ENCODE measurements around the gene NTM. TPM values are rescaled to one million over a fixed set of nuclear protein-coding genes. Genes with fewer than 3 reads are reported as not detected.

Gene NTM
- total RNA-seq, 1 experiment from 2014 or later, result not detected

- BruUV-seq (replicated peaks), result no TSS peak
- POLR2A ChIA-PET, result no interaction called here
- Histone ChIP-seq H3K27me3 (ENCODE audit: insufficient read depth, low read length) (no peaks in the 10 kb centered on the region), H3K36me3 (ENCODE audit: control insufficient read depth in 1 of 2, insufficient read depth in 2 of 2, low read length in 2 of 2) (no peaks in the 10 kb centered on the region), H3K27ac (ENCODE audit: low read depth, low read length) (no peak overlapping the region), H4K20me1 (ENCODE audit: insufficient read depth) (no peaks in the 10 kb centered on the region), H3K79me2 (ENCODE audit: insufficient read depth, low read length) (no peaks in the 10 kb centered on the region), H3K4me3 (replicated peaks in 1 of 2; ENCODE audit: low read depth in 1 of 2, low read length in 2 of 2) (no peak overlapping the region), H3K9me3 (ENCODE audit: control insufficient read depth in 1 of 2, insufficient read depth in 1 of 2, low read depth in 1 of 2, low read length in 2 of 2) (peaks cover 5 to 20% of the 10 kb centered on the region in 2 experiments; a peak in 2 of 4 replicates), H3K9me2 (ENCODE audit: insufficient read depth) (no peaks in the 10 kb centered on the region), H3K4me1 (ENCODE audit: control insufficient read depth in 1 of 2, insufficient read depth in 2 of 2, low read length in 2 of 2) (no peaks in the 10 kb centered on the region), H3K9ac (ENCODE audit: low read length) (no peak overlapping the region), H2AFZ (ENCODE audit: low read depth, low read length, poor library complexity, severe bottlenecking) (no peak overlapping the region), H3K4me2 (ENCODE audit: low read length) (no peak overlapping the region)
- RAD21 ChIA-PET (ENCODE audit: low non-redundant PET in 1 of 2, low total read pairs in 2 of 2, uncharacterized antibody in 2 of 2, unreplicated experiment in 2 of 2), result no interaction called here
- no peak for ATAC-seq
- CTCF ChIA-PET, result no interaction called here
- DNase-seq (ENCODE audit: low read depth, low spot score), result no peak
- intact Hi-C loops (cut with micrococcal nuclease), result no loop called here
- no peak for TF ChIP-seq POLR2A (IDR thresholded peaks at IDR 0.05; ENCODE audit: borderline replicate concordance, extremely low read depth, insufficient read depth, insufficient read length)
- TF ChIP-seq MAX (IDR thresholded peaks at IDR 0.05), result no peak
- TF ChIP-seq EZH2phosphoT487 (IDR thresholded peaks at IDR 0.05; ENCODE audit: borderline replicate concordance), result no peak
- no peak for TF ChIP-seq FOSL1 (IDR thresholded peaks at IDR 0.05; ENCODE audit: low read depth)
- no peak for TF ChIP-seq ELF1 (IDR thresholded peaks at IDR 0.05; ENCODE audit: borderline replicate concordance, low read depth)
These were observed 572.5 kb downstream of the NTM start for GRCh38 chr11:131942878-131943277.

- intact Hi-C loops (cut with micrococcal nuclease), result no loop called here
- no peak for DNase-seq (ENCODE audit: low read depth, low spot score)
- Histone ChIP-seq H3K79me2 (ENCODE audit: insufficient read depth, low read length) (no peaks in the 10 kb centered on the region), H3K4me1 (ENCODE audit: control insufficient read depth in 1 of 2, insufficient read depth in 2 of 2, low read length in 2 of 2) (no peaks in the 10 kb centered on the region), H3K4me2 (ENCODE audit: low read length) (no peak overlapping the region), H3K4me3 (replicated peaks in 1 of 2; ENCODE audit: low read depth in 1 of 2, low read length in 2 of 2) (no peak overlapping the region), H3K36me3 (ENCODE audit: control insufficient read depth in 1 of 2, insufficient read depth in 2 of 2, low read length in 2 of 2) (no peaks in the 10 kb centered on the region), H3K9me2 (ENCODE audit: insufficient read depth) (no peaks in the 10 kb centered on the region), H2AFZ (ENCODE audit: low read depth, low read length, poor library complexity, severe bottlenecking) (no peak overlapping the region), H3K27ac (ENCODE audit: low read depth, low read length) (no peak overlapping the region), H3K27me3 (ENCODE audit: insufficient read depth, low read length) (no peaks in the 10 kb centered on the region), H3K9ac (ENCODE audit: low read length) (no peak overlapping the region), H3K9me3 (ENCODE audit: control insufficient read depth in 1 of 2, insufficient read depth in 1 of 2, low read depth in 1 of 2, low read length in 2 of 2) (peaks cover 5 to 16% of the 10 kb centered on the region in 2 experiments; a peak in 2 of 4 replicates), H4K20me1 (ENCODE audit: insufficient read depth) (no peaks in the 10 kb centered on the region)
- ATAC-seq, result no peak
- CTCF ChIA-PET, result no interaction called here
- no TSS peak for BruUV-seq (replicated peaks)
- POLR2A ChIA-PET, result no interaction called here
- RAD21 ChIA-PET (ENCODE audit: low non-redundant PET in 1 of 2, low total read pairs in 2 of 2, uncharacterized antibody in 2 of 2, unreplicated experiment in 2 of 2), result no interaction called here
- TF ChIP-seq SIN3A (IDR thresholded peaks at IDR 0.05; ENCODE audit: low read depth) (no peak), CBX3 (IDR thresholded peaks at IDR 0.05; ENCODE audit: low read depth) (no peak), EZH2 (IDR thresholded peaks at IDR 0.05) (no peak), ZBTB33 (IDR thresholded peaks at IDR 0.05; ENCODE audit: extremely low read depth, insufficient replicate concordance, low read length) (no peak), POLR2A (IDR thresholded peaks at IDR 0.05; ENCODE audit: borderline replicate concordance, extremely low read depth, insufficient read depth, insufficient read length) (no peak), MAX (IDR thresholded peaks at IDR 0.05) (no peak), CEBPB (IDR thresholded peaks at IDR 0.05; ENCODE audit: low read depth) (no peak), EZH2phosphoT487 (IDR thresholded peaks at IDR 0.05; ENCODE audit: borderline replicate concordance) (no peak), CTCF (IDR thresholded peaks at IDR 0.05 in 2 of 3, conservative IDR thresholded peaks at IDR 0.05 in 1 of 3; ENCODE audit: borderline replicate concordance in 1 of 3, insufficient read depth in 1 of 3, low read depth in 2 of 3, low read length in 2 of 3) (no peak), ZNF274 (IDR thresholded peaks at IDR 0.05; ENCODE audit: low read depth, low read length) (no peak)
These were observed 572.9 kb downstream of the NTM start for GRCh38 chr11:131943295-131943694.

Measured in HCT116 (cell line).